Liver (tissue), 9 donors: ENCODE results near the gene UBXN11. TPM values are rescaled to one million over a fixed set of nuclear protein-coding genes. Genes with fewer than 3 reads are reported as not detected.
A peak's percentile ranks its signal among the peaks of the same experiment; 100 is the strongest.

ENCODE experiments used
- DNase-seq: peaks from one replicate; pipeline ENCODE4 v3.0.0-alpha.2; 2017; ENCODE audit warnings: low spot score
- H3K27ac ChIP-seq, 2 donors: one replicate each; pipeline ENCODE4 v1.7.0; 2013; ENCODE audit warnings: inconsistent platforms in 2 of 2, low read length in 2 of 2, control low read depth in 1 of 2, low read depth in 1 of 2, mild to moderate bottlenecking in 1 of 2
- H3K27me3 ChIP-seq, 4 donors: one replicate each; pipeline versions ENCODE4 v1.6.1 to v1.7.0; 2013; ENCODE audit warnings: low read length in 3 of 4, inconsistent platforms in 1 of 4, mild to moderate bottlenecking in 1 of 4, moderate library complexity in 1 of 4; ENCODE audit not compliant: control insufficient read depth in 4 of 4, insufficient read depth in 4 of 4
- H3K36me3 ChIP-seq, 4 donors: one replicate each; pipeline versions ENCODE4 v1.6.1 to v1.7.0; 2013; ENCODE audit warnings: low read length in 3 of 4, mild to moderate bottlenecking in 3 of 4, low read depth in 1 of 4, moderate library complexity in 1 of 4; ENCODE audit not compliant: control insufficient read depth in 4 of 4, insufficient read depth in 3 of 4
- H3K4me1 ChIP-seq, 4 donors: one replicate each; pipeline versions ENCODE4 v1.6.1 to v1.7.0; 2013; ENCODE audit warnings: low read length in 3 of 4, mild to moderate bottlenecking in 3 of 4, moderate library complexity in 1 of 4; ENCODE audit not compliant: control insufficient read depth in 4 of 4, insufficient read depth in 4 of 4
- H3K4me3 ChIP-seq, 3 donors: one replicate each; pipeline versions ENCODE4 v1.6.1 to v1.7.0; 2013; ENCODE audit warnings: low read length in 3 of 3, control low read depth in 1 of 3, low read depth in 1 of 3, mild to moderate bottlenecking in 1 of 3
- H3K9ac ChIP-seq, 2 donors: one replicate each; pipeline ENCODE4 v1.7.0; 2013; ENCODE audit warnings: low read length in 2 of 2, mild to moderate bottlenecking in 2 of 2, moderate library complexity in 2 of 2, control low read depth in 1 of 2, low read depth in 1 of 2
- H3K9me3 ChIP-seq, 4 donors: one replicate each; pipeline versions ENCODE4 v1.6.1 to v1.7.0; 2013; ENCODE audit warnings: low read length in 3 of 4; ENCODE audit not compliant: control insufficient read depth in 4 of 4
- FOXA2 ChIP-seq: IDR thresholded peaks from 2 replicates; pipeline ENCODE4 v1.6.1; 2016; ENCODE audit warnings: antibody characterized with exemption
- HNF4A ChIP-seq, 2 donors: conservative IDR thresholded peaks; 2 replicates each; pipeline ENCODE4 v1.6.1; 2016; ENCODE audit warnings: antibody characterized with exemption in 2 of 2, mild to moderate bottlenecking in 2 of 2
- NR2F2 ChIP-seq: IDR thresholded peaks from 2 replicates; pipeline ENCODE4 v1.6.1; 2016; ENCODE audit warnings: antibody characterized with exemption
- RXRA ChIP-seq, 2 donors: IDR thresholded peaks; 2 replicates each; pipeline ENCODE4 v1.6.1; 2017 to 2018; ENCODE audit warnings: antibody characterized with exemption in 2 of 2, mild to moderate bottlenecking in 1 of 2
- SP1 ChIP-seq: IDR thresholded peaks from 2 replicates; pipeline ENCODE4 v1.6.1; 2018; ENCODE audit warnings: antibody characterized with exemption, mild to moderate bottlenecking
- TAF1 ChIP-seq: conservative IDR thresholded peaks from 2 replicates; pipeline ENCODE4 v1.6.1; 2016; ENCODE audit warnings: antibody characterized with exemption, mild to moderate bottlenecking
- YY1 ChIP-seq: IDR thresholded peaks from 2 replicates; pipeline ENCODE4 v1.6.1; 2016; ENCODE audit warnings: antibody characterized with exemption, mild to moderate bottlenecking
- WGBS: extraction: QIAGEN DNeasy Blood & Tissue Kit; methylation state at CpG from one replicate; pipeline ENCODE4 v1.1.7; 2013; 5-methylcytosine and 5-hydroxymethylcytosine counted together
- polyA plus RNA-seq, 2 donors: library from polyadenylated mRNA; stranded (reverse) in 1 of 2; unstranded in 1 of 2; fragments of 200-250 nt in 1 of 2; fragments of >200 nt in 1 of 2; fragmentation: Nextera tagmentation in 1 of 2; extraction: Ambion mirVana in 1 of 2; gene quantifications; one replicate each; pipeline versions ENCODE4 v1.2.1 to v1.2.3, GENCODE V29; 2013 to 2015
- total RNA-seq, 2 donors: library from RNA; depleted of rRNA; stranded (reverse); fragments of >200 nt; gene quantifications; one replicate each; pipeline ENCODE4 v1.2.3, GENCODE V29; 2014
- TF ChIP-seq, protein P1 (sequence below): IDR thresholded peaks from 2 replicates; pipeline ENCODE4 v1.6.1; 2016; ENCODE audit warnings: antibody characterized with exemption, mild to moderate bottlenecking
- TF ChIP-seq, protein P2 (sequence below): IDR thresholded peaks from 2 replicates; pipeline ENCODE4 v1.6.1; 2016; ENCODE audit warnings: antibody characterized with exemption
- TF ChIP-seq, protein P3 (sequence below): IDR thresholded peaks from 2 replicates; pipeline ENCODE4 v1.6.1; 2016; ENCODE audit warnings: antibody characterized with exemption
- donor health status: healthy.
- donor health status: healthy.
- donor health status: healthy.
- donor health status: healthy.
- donor health status: healthy.

UBXN11 gene
- total and polyA plus RNA-seq, 4 donors: 3.0 to 9.5 (median 7.3) TPM

DNA sequence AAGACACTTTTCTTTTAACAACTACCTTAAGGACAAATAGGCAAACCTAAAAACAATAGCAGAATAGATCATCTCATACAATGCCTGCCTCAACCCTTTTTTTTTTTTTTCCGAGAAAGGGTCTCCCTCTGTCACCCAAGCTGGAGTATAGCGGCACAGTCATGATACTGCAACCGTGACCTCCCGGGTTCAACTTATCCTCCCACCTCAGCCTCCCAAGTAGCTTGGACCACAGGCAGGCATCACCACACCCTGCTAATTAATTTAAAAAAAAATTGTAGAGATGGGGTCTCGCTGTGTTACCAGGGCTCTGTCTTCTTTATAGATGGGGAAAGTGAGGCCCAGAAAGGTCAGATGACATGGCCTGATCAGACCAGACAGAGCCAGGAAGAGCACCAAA lies 18.6 kb downstream of the UBXN11 start:
- 91% methylated on average over 5 of the region's 5 CpGs for WGBS
- H3K4me3 ChIP-seq: no peak overlapping the region
- H3K9me3 ChIP-seq: no peaks in the 10 kb centered on the region
- no peak overlapping the region for H3K9ac ChIP-seq
- TF ChIP-seq RXRA (IDR thresholded peaks at IDR 0.05) (no peak), NR2F2 (no peak), FOXA2 (no peak)
- peak overlapping the region in 1 of 2 donors; percentile 43 for H3K27ac ChIP-seq
- peaks cover 0 to 5% (median 0%) of the 10 kb centered on the region in 4 donors for H3K4me1 ChIP-seq
- H3K27me3 ChIP-seq: no peaks in the 10 kb centered on the region
- no peaks in the 10 kb centered on the region for H3K36me3 ChIP-seq
- no peak for DNase-seq

DNA sequence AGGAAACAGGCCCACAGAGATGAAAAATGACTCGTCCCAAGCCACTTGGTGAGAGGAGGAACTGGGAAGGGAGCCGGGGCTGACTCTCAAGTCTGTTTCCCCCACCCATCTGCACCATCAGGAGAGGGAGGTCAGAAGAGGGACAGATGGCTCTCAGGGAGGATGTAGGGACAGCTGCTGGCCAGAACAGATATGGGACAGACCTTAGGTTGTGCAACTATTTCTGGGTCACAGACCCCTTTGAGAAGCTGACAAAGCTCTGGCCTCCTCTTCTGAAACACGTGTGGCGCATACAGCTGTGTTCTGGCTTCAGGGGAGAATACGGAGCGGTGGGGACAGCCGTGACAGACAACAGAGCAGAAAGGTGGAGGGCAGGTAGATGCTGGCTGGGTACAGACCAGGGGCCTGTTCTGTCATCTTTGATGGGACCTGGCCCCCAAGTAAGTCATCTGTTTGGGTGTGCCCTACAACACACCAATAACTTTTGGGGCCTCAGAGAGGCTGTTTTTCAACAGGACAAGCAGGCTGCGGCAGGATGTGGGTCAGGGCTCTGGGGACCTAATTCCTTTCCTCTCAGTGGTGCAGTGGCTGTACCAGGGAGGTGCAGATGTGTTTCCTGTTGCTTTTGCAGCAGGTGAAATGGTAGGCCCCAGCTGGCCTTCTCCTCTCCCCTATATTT lies 19.3 kb downstream of the UBXN11 start:
- no peak overlapping the region for H3K27ac ChIP-seq
- H3K27me3 ChIP-seq: no peaks in the 10 kb centered on the region
- TF ChIP-seq, protein P1, sequence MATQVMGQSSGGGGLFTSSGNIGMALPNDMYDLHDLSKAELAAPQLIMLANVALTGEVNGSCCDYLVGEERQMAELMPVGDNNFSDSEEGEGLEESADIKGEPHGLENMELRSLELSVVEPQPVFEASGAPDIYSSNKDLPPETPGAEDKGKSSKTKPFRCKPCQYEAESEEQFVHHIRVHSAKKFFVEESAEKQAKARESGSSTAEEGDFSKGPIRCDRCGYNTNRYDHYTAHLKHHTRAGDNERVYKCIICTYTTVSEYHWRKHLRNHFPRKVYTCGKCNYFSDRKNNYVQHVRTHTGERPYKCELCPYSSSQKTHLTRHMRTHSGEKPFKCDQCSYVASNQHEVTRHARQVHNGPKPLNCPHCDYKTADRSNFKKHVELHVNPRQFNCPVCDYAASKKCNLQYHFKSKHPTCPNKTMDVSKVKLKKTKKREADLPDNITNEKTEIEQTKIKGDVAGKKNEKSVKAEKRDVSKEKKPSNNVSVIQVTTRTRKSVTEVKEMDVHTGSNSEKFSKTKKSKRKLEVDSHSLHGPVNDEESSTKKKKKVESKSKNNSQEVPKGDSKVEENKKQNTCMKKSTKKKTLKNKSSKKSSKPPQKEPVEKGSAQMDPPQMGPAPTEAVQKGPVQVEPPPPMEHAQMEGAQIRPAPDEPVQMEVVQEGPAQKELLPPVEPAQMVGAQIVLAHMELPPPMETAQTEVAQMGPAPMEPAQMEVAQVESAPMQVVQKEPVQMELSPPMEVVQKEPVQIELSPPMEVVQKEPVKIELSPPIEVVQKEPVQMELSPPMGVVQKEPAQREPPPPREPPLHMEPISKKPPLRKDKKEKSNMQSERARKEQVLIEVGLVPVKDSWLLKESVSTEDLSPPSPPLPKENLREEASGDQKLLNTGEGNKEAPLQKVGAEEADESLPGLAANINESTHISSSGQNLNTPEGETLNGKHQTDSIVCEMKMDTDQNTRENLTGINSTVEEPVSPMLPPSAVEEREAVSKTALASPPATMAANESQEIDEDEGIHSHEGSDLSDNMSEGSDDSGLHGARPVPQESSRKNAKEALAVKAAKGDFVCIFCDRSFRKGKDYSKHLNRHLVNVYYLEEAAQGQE: no peak
- no peak for TF ChIP-seq TAF1
- TF ChIP-seq RXRA (IDR thresholded peaks at IDR 0.05): peak in 1 of 2 donors; percentile 16
- no peaks in the 10 kb centered on the region for H3K36me3 ChIP-seq
- H3K9me3 ChIP-seq: no peaks in the 10 kb centered on the region
- H3K4me1 ChIP-seq: peaks cover 0 to 9% (median 0%) of the 10 kb centered on the region in 4 donors
- H3K9ac ChIP-seq: no peak overlapping the region
- WGBS: 72% methylated on average over 8 of the region's 8 CpGs
- H3K4me3 ChIP-seq: no peak overlapping the region
- no peak for DNase-seq

DNA sequence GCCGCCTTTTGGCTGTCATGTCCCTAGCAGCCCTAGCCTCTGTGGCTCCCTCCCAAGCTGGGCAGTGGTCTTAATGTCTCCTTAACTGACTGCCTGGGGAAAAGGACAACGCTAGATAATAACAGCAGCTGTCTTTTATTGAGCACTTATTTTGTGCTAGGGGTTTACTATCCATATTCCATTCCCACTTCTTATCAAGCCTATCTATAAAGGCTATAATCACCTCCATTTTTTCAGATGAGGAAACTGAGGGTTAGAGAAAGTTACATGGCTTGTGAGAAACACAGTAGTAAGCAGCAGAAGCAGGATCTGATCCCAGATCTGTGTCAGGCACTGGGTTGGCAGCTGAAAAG lies 20.4 kb downstream of the UBXN11 start:
- no peaks in the 10 kb centered on the region for H3K9me3 ChIP-seq

More for the DNA sequence above, 20.4 kb downstream of the UBXN11 start:
- H3K9ac ChIP-seq: no peak overlapping the region
- no peaks in the 10 kb centered on the region for H3K36me3 ChIP-seq
- H3K27ac ChIP-seq: peak overlapping the region in 1 of 2 donors; percentile 1
- 92% methylated on average over 2 of the region's 2 CpGs for WGBS
- no peak for DNase-seq
- TF ChIP-seq, protein P2, sequence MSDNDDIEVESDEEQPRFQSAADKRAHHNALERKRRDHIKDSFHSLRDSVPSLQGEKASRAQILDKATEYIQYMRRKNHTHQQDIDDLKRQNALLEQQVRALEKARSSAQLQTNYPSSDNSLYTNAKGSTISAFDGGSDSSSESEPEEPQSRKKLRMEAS: no peak
- TF ChIP-seq HNF4A (conservative IDR thresholded peaks at IDR 0.05) (no peak), YY1 (no peak), NR2F2 (no peak), FOXA2 (no peak), RXRA (IDR thresholded peaks at IDR 0.05) (no peak), SP1 (no peak)
- TF ChIP-seq, protein P3, sequence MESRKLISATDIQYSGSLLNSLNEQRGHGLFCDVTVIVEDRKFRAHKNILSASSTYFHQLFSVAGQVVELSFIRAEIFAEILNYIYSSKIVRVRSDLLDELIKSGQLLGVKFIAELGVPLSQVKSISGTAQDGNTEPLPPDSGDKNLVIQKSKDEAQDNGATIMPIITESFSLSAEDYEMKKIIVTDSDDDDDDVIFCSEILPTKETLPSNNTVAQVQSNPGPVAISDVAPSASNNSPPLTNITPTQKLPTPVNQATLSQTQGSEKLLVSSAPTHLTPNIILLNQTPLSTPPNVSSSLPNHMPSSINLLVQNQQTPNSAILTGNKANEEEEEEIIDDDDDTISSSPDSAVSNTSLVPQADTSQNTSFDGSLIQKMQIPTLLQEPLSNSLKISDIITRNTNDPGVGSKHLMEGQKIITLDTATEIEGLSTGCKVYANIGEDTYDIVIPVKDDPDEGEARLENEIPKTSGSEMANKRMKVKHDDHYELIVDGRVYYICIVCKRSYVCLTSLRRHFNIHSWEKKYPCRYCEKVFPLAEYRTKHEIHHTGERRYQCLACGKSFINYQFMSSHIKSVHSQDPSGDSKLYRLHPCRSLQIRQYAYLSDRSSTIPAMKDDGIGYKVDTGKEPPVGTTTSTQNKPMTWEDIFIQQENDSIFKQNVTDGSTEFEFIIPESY: no peak
- H3K4me1 ChIP-seq: peaks cover 0 to 14% (median under 1%) of the 10 kb centered on the region in 4 donors
- H3K4me3 ChIP-seq: no peak overlapping the region
- no peaks in the 10 kb centered on the region for H3K27me3 ChIP-seq
